IPS DF 6.9 (cell line): ENCODE measurements around the gene RHO.

ENCODE experiments used
- DNase-seq: peaks from one replicate; pipeline ENCODE4 v3.0.0-alpha.2; 2013; ENCODE audit warnings: low read depth, low spot score
- H3K27ac ChIP-seq: one replicate; pipeline ENCODE4 v1.5.1; 2013; ENCODE audit warnings: low read length, control low read depth
- H3K27me3 ChIP-seq: 2 replicates; pipeline ENCODE4 v1.6.1; 2013; ENCODE audit warnings: mild to moderate bottlenecking, low read length; ENCODE audit not compliant: control insufficient read depth, insufficient read depth
- H3K36me3 ChIP-seq: 2 replicates; pipeline ENCODE4 v1.6.1; 2013; ENCODE audit warnings: low read length; ENCODE audit not compliant: control insufficient read depth, insufficient read depth
- H3K4me1 ChIP-seq: 2 replicates; pipeline ENCODE4 v1.6.1; 2013; ENCODE audit warnings: low read length; ENCODE audit not compliant: control insufficient read depth, insufficient read depth
- H3K4me3 ChIP-seq: 2 replicates; pipeline ENCODE4 v1.5.1; 2013; ENCODE audit warnings: mild to moderate bottlenecking, low read length
- H3K9me3 ChIP-seq: 2 replicates; pipeline ENCODE4 v1.6.1; 2013; ENCODE audit warnings: low read length, inconsistent platforms; ENCODE audit not compliant: control insufficient read depth, insufficient read depth
- WGBS: extraction: QIAGEN DNeasy Blood & Tissue Kit; methylation state at CpG from one replicate; pipeline ENCODE4 v1.1.7; 2013; ENCODE audit warnings: mixed read lengths, missing lambda C conversion rate; ENCODE audit not compliant: insufficient read length, insufficient coverage; 5-methylcytosine and 5-hydroxymethylcytosine counted together

The RHO gene

GRCh38 chr3:129530251-129530791 lies 1.9 kb downstream of the RHO start:
- Histone ChIP-seq H3K9me3 (no peaks in the 10 kb centered on the region), H3K27me3 (no peaks in the 10 kb centered on the region), H3K4me3 (no peak overlapping the region), H3K27ac (no peak overlapping the region), H3K4me1 (peaks cover 5% of the 10 kb centered on the region), H3K36me3 (no peaks in the 10 kb centered on the region)
- WGBS, result no CpG with 5 or more reads among the region's 6 CpGs
- DNase-seq, result no peak

DNA sequence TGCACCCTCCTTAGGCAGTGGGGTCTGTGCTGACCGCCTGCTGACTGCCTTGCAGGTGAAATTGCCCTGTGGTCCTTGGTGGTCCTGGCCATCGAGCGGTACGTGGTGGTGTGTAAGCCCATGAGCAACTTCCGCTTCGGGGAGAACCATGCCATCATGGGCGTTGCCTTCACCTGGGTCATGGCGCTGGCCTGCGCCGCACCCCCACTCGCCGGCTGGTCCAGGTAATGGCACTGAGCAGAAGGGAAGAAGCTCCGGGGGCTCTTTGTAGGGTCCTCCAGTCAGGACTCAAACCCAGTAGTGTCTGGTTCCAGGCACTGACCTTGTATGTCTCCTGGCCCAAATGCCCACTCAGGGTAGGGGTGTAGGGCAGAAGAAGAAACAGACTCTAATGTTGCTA lies 2.4 kb downstream of the RHO start:
- DNase-seq, result no peak
- H3K36me3 ChIP-seq, result no peaks in the 10 kb centered on the region
- WGBS, result no CpG with 5 or more reads among the region's 13 CpGs
- no peaks in the 10 kb centered on the region for H3K9me3 ChIP-seq
- H3K4me1 ChIP-seq, result peaks cover 5% of the 10 kb centered on the region
- H3K4me3 ChIP-seq, result no peak overlapping the region
- H3K27ac ChIP-seq, result no peak overlapping the region
- H3K27me3 ChIP-seq, result no peaks in the 10 kb centered on the region

DNA sequence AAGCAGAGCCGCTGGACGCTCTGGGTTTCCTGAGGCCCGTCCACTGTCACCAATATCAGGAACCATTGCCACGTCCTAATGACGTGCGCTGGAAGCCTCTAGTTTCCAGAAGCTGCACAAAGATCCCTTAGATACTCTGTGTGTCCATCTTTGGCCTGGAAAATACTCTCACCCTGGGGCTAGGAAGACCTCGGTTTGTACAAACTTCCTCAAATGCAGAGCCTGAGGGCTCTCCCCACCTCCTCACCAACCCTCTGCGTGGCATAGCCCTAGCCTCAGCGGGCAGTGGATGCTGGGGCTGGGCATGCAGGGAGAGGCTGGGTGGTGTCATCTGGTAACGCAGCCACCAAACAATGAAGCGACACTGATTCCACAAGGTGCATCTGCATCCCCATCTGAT lies 3.3 kb downstream of the RHO start:
- H3K27me3 ChIP-seq, result no peaks in the 10 kb centered on the region
- no peak overlapping the region for H3K4me3 ChIP-seq
- H3K9me3 ChIP-seq, result no peaks in the 10 kb centered on the region
- H3K36me3 ChIP-seq, result no peaks in the 10 kb centered on the region
- no CpG with 5 or more reads among the region's 11 CpGs for WGBS
- peaks cover 4% of the 10 kb centered on the region for H3K4me1 ChIP-seq
- no peak overlapping the region for H3K27ac ChIP-seq
- DNase-seq, result no peak

- no peak for DNase-seq
- Histone ChIP-seq H3K27ac (no peak overlapping the region), H3K4me1 (peaks cover 5% of the 10 kb centered on the region), H3K4me3 (no peak overlapping the region), H3K27me3 (no peaks in the 10 kb centered on the region), H3K9me3 (no peaks in the 10 kb centered on the region), H3K36me3 (no peaks in the 10 kb centered on the region)
- WGBS, result no CpG with 5 or more reads among the region's 20 CpGs
These were observed 3.8 kb downstream of the RHO start for GRCh38 chr3:129532261-129532660.

- H3K4me3 ChIP-seq, result no peak overlapping the region
- H3K9me3 ChIP-seq, result no peaks in the 10 kb centered on the region
- DNase-seq, result no peak
- no peak overlapping the region for H3K27ac ChIP-seq
- H3K4me1 ChIP-seq, result peaks cover 5% of the 10 kb centered on the region
- no CpG with 5 or more reads among the region's 16 CpGs for WGBS
- H3K36me3 ChIP-seq, result no peaks in the 10 kb centered on the region
- H3K27me3 ChIP-seq, result no peaks in the 10 kb centered on the region
These were observed 5.0 kb downstream of the RHO start for GRCh38 chr3:129533406-129533805.

DNA sequence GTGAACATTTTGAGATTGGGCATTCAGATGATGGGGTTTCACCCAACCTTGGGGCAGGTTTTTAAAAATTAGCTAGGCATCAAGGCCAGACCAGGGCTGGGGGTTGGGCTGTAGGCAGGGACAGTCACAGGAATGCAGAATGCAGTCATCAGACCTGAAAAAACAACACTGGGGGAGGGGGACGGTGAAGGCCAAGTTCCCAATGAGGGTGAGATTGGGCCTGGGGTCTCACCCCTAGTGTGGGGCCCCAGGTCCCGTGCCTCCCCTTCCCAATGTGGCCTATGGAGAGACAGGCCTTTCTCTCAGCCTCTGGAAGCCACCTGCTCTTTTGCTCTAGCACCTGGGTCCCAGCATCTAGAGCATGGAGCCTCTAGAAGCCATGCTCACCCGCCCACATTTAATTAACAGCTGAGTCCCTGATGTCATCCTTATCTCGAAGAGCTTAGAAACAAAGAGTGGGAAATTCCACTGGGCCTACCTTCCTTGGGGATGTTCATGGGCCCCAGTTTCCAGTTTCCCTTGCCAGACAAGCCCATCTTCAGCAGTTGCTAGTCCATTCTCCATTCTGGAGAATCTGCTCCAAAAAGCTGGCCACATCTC lies 6.1 kb downstream of the RHO start:
- WGBS, result no CpG with 5 or more reads among the region's 4 CpGs
- Histone ChIP-seq H3K36me3 (no peaks in the 10 kb centered on the region), H3K4me1 (peaks cover 7% of the 10 kb centered on the region), H3K27me3 (no peaks in the 10 kb centered on the region), H3K4me3 (no peak overlapping the region), H3K27ac (no peak overlapping the region), H3K9me3 (no peaks in the 10 kb centered on the region)
- no peak for DNase-seq

DNA sequence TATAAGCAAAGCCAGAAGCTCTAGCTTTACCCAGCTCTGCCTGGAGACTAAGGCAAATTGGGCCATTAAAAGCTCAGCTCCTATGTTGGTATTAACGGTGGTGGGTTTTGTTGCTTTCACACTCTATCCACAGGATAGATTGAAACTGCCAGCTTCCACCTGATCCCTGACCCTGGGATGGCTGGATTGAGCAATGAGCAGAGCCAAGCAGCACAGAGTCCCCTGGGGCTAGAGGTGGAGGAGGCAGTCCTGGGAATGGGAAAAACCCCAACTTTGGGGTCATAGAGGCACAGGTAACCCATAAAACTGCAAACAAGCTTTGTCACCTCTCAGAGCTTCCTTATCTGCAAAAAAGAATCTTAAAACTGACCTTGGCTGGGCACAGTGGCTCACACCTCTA lies 6.6 kb downstream of the RHO start:
- no peaks in the 10 kb centered on the region for H3K27me3 ChIP-seq
- no peak for DNase-seq
- H3K36me3 ChIP-seq, result no peaks in the 10 kb centered on the region
- H3K9me3 ChIP-seq, result no peaks in the 10 kb centered on the region
- H3K27ac ChIP-seq, result no peak overlapping the region
- H3K4me3 ChIP-seq, result no peak overlapping the region
- peaks cover 9% of the 10 kb centered on the region for H3K4me1 ChIP-seq
- WGBS, result no CpG with 5 or more reads among the region's 1 CpG

- Histone ChIP-seq H3K4me3 (no peak overlapping the region), H3K4me1 (0 out of 2 replicates have a peak, but pooled peaks cover 6% of the 10 kb centered on the region), H3K36me3 (no peaks in the 10 kb centered on the region), H3K27ac (no peak overlapping the region), H3K27me3 (no peaks in the 10 kb centered on the region), H3K9me3 (no peaks in the 10 kb centered on the region)
- DNase-seq, result no peak
- no CpG with 5 or more reads among the region's 2 CpGs for WGBS
These were observed 7.9 kb downstream of the RHO start for GRCh38 chr3:129536374-129536667.

DNA sequence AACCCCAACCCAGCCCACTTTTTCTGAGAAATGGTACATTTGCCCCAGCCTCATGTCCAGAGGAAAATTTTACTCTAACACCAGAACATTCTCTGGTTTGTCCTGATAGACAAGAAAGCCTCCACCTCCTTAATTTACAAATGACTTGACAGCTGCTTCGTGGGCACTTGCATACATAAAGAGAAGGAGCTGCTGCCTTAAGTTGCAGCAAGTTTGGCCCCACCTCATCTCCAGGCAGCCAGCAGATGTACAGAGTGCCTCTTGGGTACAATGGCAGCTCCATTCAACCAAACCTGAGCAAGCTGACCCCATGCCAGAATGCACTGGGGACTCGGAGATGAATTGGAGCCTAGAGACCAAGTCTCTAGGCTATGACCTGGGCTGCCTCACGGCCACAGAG lies 8.4 kb downstream of the RHO start:
- Histone ChIP-seq H3K4me1 (0 out of 2 replicates have a peak, but pooled peaks cover 6% of the 10 kb centered on the region), H3K9me3 (no peaks in the 10 kb centered on the region), H3K27ac (no peak overlapping the region), H3K27me3 (no peaks in the 10 kb centered on the region), H3K36me3 (no peaks in the 10 kb centered on the region), H3K4me3 (no peak overlapping the region)
- no CpG with 5 or more reads among the region's 3 CpGs for WGBS
- no peak for DNase-seq

GRCh38 chr3:129539206-129539605 lies 10.8 kb downstream of the RHO start:
- no peaks in the 10 kb centered on the region for H3K36me3 ChIP-seq
- H3K9me3 ChIP-seq, result no peaks in the 10 kb centered on the region
- H3K4me1 ChIP-seq, result 0 out of 2 replicates have a peak, but pooled peaks cover 6% of the 10 kb centered on the region
- H3K4me3 ChIP-seq, result no peak overlapping the region
- H3K27ac ChIP-seq, result no peak overlapping the region
- WGBS, result no CpG with 5 or more reads among the region's 8 CpGs
- no peaks in the 10 kb centered on the region for H3K27me3 ChIP-seq
- no peak for DNase-seq

- Histone ChIP-seq H3K27me3 (no peaks in the 10 kb centered on the region), H3K4me1 (0 out of 2 replicates have a peak, but pooled peaks cover 6% of the 10 kb centered on the region), H3K4me3 (no peak overlapping the region), H3K36me3 (no peaks in the 10 kb centered on the region), H3K27ac (no peak overlapping the region), H3K9me3 (no peaks in the 10 kb centered on the region)
- WGBS, result no CpG with 5 or more reads among the region's 11 CpGs
- DNase-seq, result no peak
These were observed 12.5 kb downstream of the RHO start for GRCh38 chr3:129540776-129541516.
